Measurements from ENCODE around the gene RAB3GAP1.

DNA sequence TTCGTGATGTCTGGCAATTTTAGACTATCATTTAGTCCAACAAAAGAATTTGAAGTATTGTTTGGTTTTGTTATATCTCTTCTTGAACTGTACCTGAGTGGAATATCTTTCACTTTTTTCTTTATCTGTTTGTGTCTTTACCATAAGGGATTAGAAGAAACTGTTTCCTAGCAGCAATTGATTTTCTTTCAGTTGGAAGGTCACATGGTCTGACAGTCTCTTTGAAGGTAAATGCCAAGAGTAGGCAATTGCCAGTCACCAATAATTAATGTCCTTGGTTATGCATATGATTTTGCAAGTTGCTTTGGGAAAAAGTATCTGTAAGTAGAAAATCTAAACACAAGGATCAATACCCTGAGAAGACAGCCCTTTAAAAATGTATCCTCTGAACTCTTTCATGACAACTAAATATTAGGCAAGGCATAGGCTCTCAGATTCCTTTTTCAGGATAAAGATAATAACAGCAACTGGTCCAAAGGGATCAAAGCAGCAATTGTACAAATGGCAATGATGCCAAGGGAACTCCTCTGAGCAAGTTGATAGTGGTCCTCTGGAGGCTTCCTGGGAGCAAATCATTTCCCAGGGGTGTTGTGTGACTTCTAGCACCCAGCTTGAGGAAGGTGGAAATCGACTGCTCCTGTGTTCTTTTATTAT lies 22.5 kb upstream of the RAB3GAP1 start:
- TF ChIP-seq, protein P1, sequence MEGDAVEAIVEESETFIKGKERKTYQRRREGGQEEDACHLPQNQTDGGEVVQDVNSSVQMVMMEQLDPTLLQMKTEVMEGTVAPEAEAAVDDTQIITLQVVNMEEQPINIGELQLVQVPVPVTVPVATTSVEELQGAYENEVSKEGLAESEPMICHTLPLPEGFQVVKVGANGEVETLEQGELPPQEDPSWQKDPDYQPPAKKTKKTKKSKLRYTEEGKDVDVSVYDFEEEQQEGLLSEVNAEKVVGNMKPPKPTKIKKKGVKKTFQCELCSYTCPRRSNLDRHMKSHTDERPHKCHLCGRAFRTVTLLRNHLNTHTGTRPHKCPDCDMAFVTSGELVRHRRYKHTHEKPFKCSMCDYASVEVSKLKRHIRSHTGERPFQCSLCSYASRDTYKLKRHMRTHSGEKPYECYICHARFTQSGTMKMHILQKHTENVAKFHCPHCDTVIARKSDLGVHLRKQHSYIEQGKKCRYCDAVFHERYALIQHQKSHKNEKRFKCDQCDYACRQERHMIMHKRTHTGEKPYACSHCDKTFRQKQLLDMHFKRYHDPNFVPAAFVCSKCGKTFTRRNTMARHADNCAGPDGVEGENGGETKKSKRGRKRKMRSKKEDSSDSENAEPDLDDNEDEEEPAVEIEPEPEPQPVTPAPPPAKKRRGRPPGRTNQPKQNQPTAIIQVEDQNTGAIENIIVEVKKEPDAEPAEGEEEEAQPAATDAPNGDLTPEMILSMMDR (conservative IDR thresholded peaks at IDR 0.05; ENCODE audit: low read length), result no peak
- no peak for TF ChIP-seq EZH2phosphoT487 (IDR thresholded peaks at IDR 0.05; ENCODE audit: borderline replicate concordance, low read depth, low read length)
